OCI-LY7 (cell line): Measurements from ENCODE around the gene PLPPR4. TPM values are rescaled to one million over a fixed set of nuclear protein-coding genes. Genes with fewer than 3 reads are reported as not detected.

Experiments
- BruUV-seq: library from RNA; stranded (reverse); fragments of 400-500 nt; replicated peaks from 2 replicates; lab custom pipeline; 2021; lab: Mats Ljungman, UMichigan
- CTCF ChIA-PET: fragments of 300-600 bp; sonication (Branson Sonifier 250); formaldehyde crosslinking; loops from one replicate; lab custom pipeline; 2022; ENCODE audit warnings: antibody characterized with exemption; ENCODE audit not compliant: unreplicated experiment; lab: Charles Lee
- POLR2A ChIA-PET: fragments of 300-600 bp; sonication (Branson Sonifier 250); formaldehyde crosslinking; loops from one replicate; lab custom pipeline; 2022; ENCODE audit warnings: antibody characterized with exemption; lab: Charles Lee
- DNase-seq: peaks from one replicate; pipeline ENCODE4 v3.0.0-alpha.2; 2015; ENCODE audit warnings: low spot score
- H2AFZ ChIP-seq: fragments of 200-600 bp; sonication (generic), shearing (Covaris generic); 2 replicates; pipeline ENCODE4 v1.6.1; 2014; ENCODE audit warnings: mild to moderate bottlenecking, antibody characterized with exemption, low read length, moderate library complexity
- H3K27ac ChIP-seq: fragments of 200-600 bp; sonication (generic); 2 replicates; pipeline ENCODE4 v1.5.1; 2014; ENCODE audit warnings: mixed run types, low read depth, mild to moderate bottlenecking, moderate library complexity, low read length, inconsistent platforms; ENCODE audit not compliant: poor library complexity, severe bottlenecking
- H3K36me3 ChIP-seq: fragments of 200-600 bp; sonication (generic); 2 replicates; pipeline ENCODE4 v1.6.1; 2014; ENCODE audit warnings: mild to moderate bottlenecking, antibody characterized with exemption, low read length, moderate library complexity, mixed read lengths; ENCODE audit not compliant: insufficient read depth
- H3K4me1 ChIP-seq: fragments of 200-600 bp; sonication (generic); 2 replicates; pipeline ENCODE4 v1.5.1; 2014; ENCODE audit warnings: mild to moderate bottlenecking, low read length; ENCODE audit not compliant: insufficient read depth, poor library complexity, severe bottlenecking
- H3K4me2 ChIP-seq: fragments of 200-600 bp; sonication (generic); 2 replicates; pipeline ENCODE4 v1.6.1; 2014; ENCODE audit warnings: mild to moderate bottlenecking, low read length
- H3K4me3 ChIP-seq: fragments of 200-600 bp; sonication (generic); 2 replicates; pipeline ENCODE4 v1.5.1; 2014; ENCODE audit warnings: mild to moderate bottlenecking, low read depth, low read length; ENCODE audit not compliant: poor library complexity, severe bottlenecking
- H3K79me2 ChIP-seq: fragments of 200-600 bp; sonication (generic); 2 replicates; pipeline ENCODE4 v1.6.1; 2016; ENCODE audit warnings: low read depth, mild to moderate bottlenecking, low read length, moderate library complexity, mixed read lengths; ENCODE audit not compliant: insufficient read depth
- H3K9me2 ChIP-seq: fragments of 200-600 bp; sonication (generic); 2 replicates; pipeline ENCODE4 v1.6.1; 2016; ENCODE audit warnings: mild to moderate bottlenecking, low read length, mixed read lengths; ENCODE audit not compliant: insufficient read depth
- H3K9me3 ChIP-seq: fragments of 200-600 bp; sonication (generic); 2 replicates; pipeline ENCODE4 v1.6.1; 2014; ENCODE audit warnings: mild to moderate bottlenecking, mixed run types, low read length, mixed read lengths
- H4K20me1 ChIP-seq: fragments of 200-600 bp; sonication (generic); 2 replicates; pipeline ENCODE4 v1.6.1; 2014; ENCODE audit warnings: mild to moderate bottlenecking, antibody characterized with exemption, low read length, moderate library complexity, mixed read lengths; ENCODE audit not compliant: insufficient read depth
- CTCF ChIP-seq: fragments of 200-600 bp; sonication (generic); conservative IDR thresholded peaks from 2 replicates; pipeline ENCODE4 v1.5.1; 2014; ENCODE audit warnings: mild to moderate bottlenecking, antibody characterized with exemption, low read length, moderate library complexity, mixed read lengths
- EZH2phosphoT487 ChIP-seq: fragments of 200-600 bp; sonication (generic); IDR thresholded peaks from 2 replicates; pipeline ENCODE4 v1.6.1; 2018; ENCODE audit warnings: low read depth, borderline replicate concordance, mild to moderate bottlenecking, mixed run types, antibody characterized with exemption, low read length, moderate library complexity, mixed read lengths
- intact Hi-C: fragments of 100-400 bp; cut with micrococcal nuclease; formaldehyde crosslinking; loops from one replicate; pipeline ENCODE4 v1.10.0; 2022; ENCODE audit not compliant: unreplicated experiment
- total RNA-seq, 2 experiments: library from RNA; depleted of rRNA in 1 of 2; stranded (reverse); fragments of >200 nt in 1 of 2; shearing (Covaris generic) in 1 of 2; gene quantifications; 2 replicates each; pipeline ENCODE4 v1.2.3, GENCODE V29; 2014 to 2022

Gene PLPPR4
- total RNA-seq, 2 experiments from 2014 or later = not detected

- intact Hi-C loops = no loop called here
- Histone ChIP-seq H4K20me1 (no peaks in the 10 kb centered on the region), H2AFZ (no peak overlapping the region), H3K9me3 (0 out of 2 replicates have a peak, but pooled peaks cover 6% of the 10 kb centered on the region), H3K4me1 (no peaks in the 10 kb centered on the region), H3K9me2 (no peaks in the 10 kb centered on the region), H3K4me3 (no peak overlapping the region), H3K36me3 (no peaks in the 10 kb centered on the region), H3K27ac (no peak overlapping the region), H3K4me2 (no peak overlapping the region), H3K79me2 (no peaks in the 10 kb centered on the region)
- TF ChIP-seq CTCF = no peak
- no peak for TF ChIP-seq EZH2phosphoT487
- BruUV-seq = no TSS peak
- POLR2A ChIA-PET = interaction anchor here (1.0 kb wide), 1 partner anchor 8 kb away, joined by 4 read pairs; no protein-coding TSS in a partner anchor
- CTCF ChIA-PET = no interaction called here
- no peak for DNase-seq
Observed at GRCh38 chr1:99217599-99217998, 46.7 kb upstream of the PLPPR4 start.

- no peaks in the 10 kb centered on the region for H3K9me2 ChIP-seq
- H3K4me1 ChIP-seq = no peaks in the 10 kb centered on the region
- ChIA-PET POLR2A (interaction anchor here (0.6 kb wide), 1 partner anchor 38 kb away, joined by 4 read pairs; no protein-coding TSS in a partner anchor), CTCF (no interaction called here)
- H4K20me1 ChIP-seq = no peaks in the 10 kb centered on the region
- TF ChIP-seq CTCF (no peak), EZH2phosphoT487 (no peak)
- no peak overlapping the region for H3K4me3 ChIP-seq
- no peaks in the 10 kb centered on the region for H3K79me2 ChIP-seq
- 0 out of 2 replicates have a peak, but pooled peaks cover 6% of the 10 kb centered on the region for H3K9me3 ChIP-seq
- BruUV-seq = no TSS peak
- no peak for DNase-seq
- no peaks in the 10 kb centered on the region for H3K36me3 ChIP-seq
- intact Hi-C loops = no loop called here
- no peak overlapping the region for H3K4me2 ChIP-seq
- H3K27ac ChIP-seq = no peak overlapping the region
- H2AFZ ChIP-seq = no peak overlapping the region
Observed at GRCh38 chr1:99218572-99218971, 45.7 kb upstream of the PLPPR4 start.

- no TSS peak for BruUV-seq
- intact Hi-C loops = no loop called here
- Histone ChIP-seq H3K79me2 (no peaks in the 10 kb centered on the region), H3K36me3 (no peaks in the 10 kb centered on the region), H2AFZ (no peak overlapping the region), H3K4me1 (no peaks in the 10 kb centered on the region), H3K4me2 (no peak overlapping the region), H4K20me1 (no peaks in the 10 kb centered on the region), H3K4me3 (no peak overlapping the region), H3K9me2 (no peaks in the 10 kb centered on the region), H3K27ac (no peak overlapping the region), H3K9me3 (0 out of 2 replicates have a peak, but pooled peaks cover 6% of the 10 kb centered on the region)
- DNase-seq = no peak
- POLR2A ChIA-PET = interaction anchor here (0.6 kb wide), 1 partner anchor 38 kb away, joined by 4 read pairs; no protein-coding TSS in a partner anchor
- TF ChIP-seq CTCF (no peak), EZH2phosphoT487 (no peak)
- CTCF ChIA-PET = no interaction called here
Observed at GRCh38 chr1:99218999-99219398, 45.3 kb upstream of the PLPPR4 start.
